ENCODE data around the gene FAS. TPM values are rescaled to one million over a fixed set of nuclear protein-coding genes. Genes with fewer than 3 reads are reported as not detected.
A peak's percentile ranks its signal among the peaks of the same experiment; 100 is the strongest.

Gene FAS
- total RNA-seq, 2 donors from 2014 or later = 24.0 to 32.6 TPM

- Histone ChIP-seq H3K4me3 (peak overlapping the region; percentile 95), H3K4me1 (ENCODE audit: control insufficient read depth in 1 of 2, low read depth in 2 of 2) (peaks cover 22 to 51% of the 10 kb centered on the region in 2 donors), H3K36me3 (peaks cover 75% of the 10 kb centered on the region), H3K27ac (peak overlapping the region; percentile 95 to 99), H3K9me3 (no peaks in the 10 kb centered on the region), H3K27me3 (replicated peaks; ENCODE audit: insufficient read depth) (no peaks in the 10 kb centered on the region)
- ATAC-seq (ENCODE audit: insufficient number of reproducible peaks, low FRiP score, low read depth) = no peak
- DNase-seq (ENCODE audit: low spot score) = no peak
- no peak for TF ChIP-seq CTCF (IDR thresholded peaks at IDR 0.05)
These were observed 43.5 kb upstream of the FAS start for GRCh38 chr10:88946965-88947590.

GRCh38 chr10:88949051-88949450 lies 41.5 kb upstream of the FAS start:
- Histone ChIP-seq H3K27ac (peak overlapping the region; percentile 95 to 99), H3K27me3 (replicated peaks; ENCODE audit: insufficient read depth) (no peaks in the 10 kb centered on the region), H3K9me3 (no peaks in the 10 kb centered on the region), H3K36me3 (peaks cover 55% of the 10 kb centered on the region), H3K4me1 (ENCODE audit: control insufficient read depth in 1 of 2, low read depth in 2 of 2) (peaks cover 22 to 40% of the 10 kb centered on the region in 2 donors), H3K4me3 (peak overlapping the region; percentile 95)
- TF ChIP-seq CTCF (IDR thresholded peaks at IDR 0.05) = no peak
- no peak for ATAC-seq (ENCODE audit: insufficient number of reproducible peaks, low FRiP score, low read depth)
- DNase-seq (ENCODE audit: low spot score) = no peak

- DNase-seq (ENCODE audit: low spot score) = no peak
- no peak for ATAC-seq (ENCODE audit: insufficient number of reproducible peaks, low FRiP score, low read depth)
- H3K36me3 ChIP-seq = peaks cover 46% of the 10 kb centered on the region
- peaks cover 16 to 40% of the 10 kb centered on the region in 2 donors for H3K4me1 ChIP-seq (ENCODE audit: control insufficient read depth in 1 of 2, low read depth in 2 of 2)
- no peaks in the 10 kb centered on the region for H3K27me3 ChIP-seq (replicated peaks; ENCODE audit: insufficient read depth)
- H3K27ac ChIP-seq = peak overlapping the region; percentile 95 to 99
- peak overlapping the region; percentile 95 for H3K4me3 ChIP-seq
- no peak for TF ChIP-seq CTCF (IDR thresholded peaks at IDR 0.05)
- no peaks in the 10 kb centered on the region for H3K9me3 ChIP-seq
These were observed 40.4 kb upstream of the FAS start for GRCh38 chr10:88949912-88950837.

GRCh38 chr10:88952647-88953111 lies 37.9 kb upstream of the FAS start, which contains the start of gene ACTA2:
TSS of gene ACTA2 (minus strand) at chr10:88952773. CDS start at chr10:88948930, 3,843 bp downstream.
- Histone ChIP-seq H3K9me3 (no peaks in the 10 kb centered on the region), H3K27ac (peak within 1 kb of the TSS; percentile 95 to 99), H3K4me1 (ENCODE audit: control insufficient read depth in 1 of 2, low read depth in 2 of 2) (peaks cover 8 to 25% of the 10 kb centered on the region in 2 donors), H3K4me3 (peak within 1 kb of the TSS; percentile 95), H3K36me3 (peaks cover 26% of the 10 kb centered on the region), H3K27me3 (replicated peaks; ENCODE audit: insufficient read depth) (no peaks in the 10 kb centered on the region)
- DNase-seq (ENCODE audit: low spot score) (peak; percentile 43), ATAC-seq (ENCODE audit: insufficient number of reproducible peaks, low FRiP score, low read depth) (peak; percentile 94)
- no peak for TF ChIP-seq CTCF (IDR thresholded peaks at IDR 0.05)

- no peak for TF ChIP-seq CTCF (IDR thresholded peaks at IDR 0.05)
- H3K27ac ChIP-seq = peak overlapping the region; percentile 95 to 99
- peak overlapping the region; percentile 95 for H3K4me3 ChIP-seq
- H3K9me3 ChIP-seq = no peaks in the 10 kb centered on the region
- H3K36me3 ChIP-seq = peaks cover 16% of the 10 kb centered on the region
- H3K27me3 ChIP-seq (replicated peaks; ENCODE audit: insufficient read depth) = no peaks in the 10 kb centered on the region
- ATAC-seq (ENCODE audit: insufficient number of reproducible peaks, low FRiP score, low read depth) (no peak), DNase-seq (ENCODE audit: low spot score) (no peak)
- H3K4me1 ChIP-seq (ENCODE audit: control insufficient read depth in 1 of 2, low read depth in 2 of 2) = peaks cover 8 to 25% of the 10 kb centered on the region in 2 donors
These were observed 36.9 kb upstream of the FAS start for GRCh38 chr10:88953662-88954061.

Data from thoracic aorta (tissue), 2 donors.